Vagina (tissue), 2 donors: ENCODE measurements around the gene EXD2. TPM values are rescaled to one million over a fixed set of nuclear protein-coding genes. Genes with fewer than 3 reads are reported as not detected.
"Not testable (repeated sequence)": the region's sequence is repeated elsewhere in the genome, so short reads cannot be mapped to it uniquely, and the experiment has no call there.

ENCODE experiments used
- DNase-seq, 2 donors: peaks; one replicate each; pipeline ENCODE4 v3.0.0-alpha.2; 2017; ENCODE audit errors: extremely low spot score in 2 of 2
- H3K27ac ChIP-seq: fragments of 200-600 bp; sonication (generic); one replicate; pipeline ENCODE4 v1.5.1; 2019
- H3K27me3 ChIP-seq: fragments of 200-600 bp; sonication (generic); one replicate; pipeline ENCODE4 v1.5.1; 2019
- H3K36me3 ChIP-seq, 2 donors: fragments of 200-600 bp; sonication (generic); one replicate each; pipeline ENCODE4 v1.5.1; 2017 to 2019
- H3K4me1 ChIP-seq: fragments of 200-600 bp; sonication (generic); one replicate; pipeline ENCODE4 v1.5.1; 2019
- H3K4me3 ChIP-seq, 2 donors: fragments of 200-600 bp; sonication (generic); 1 replicate in 1 of 2; 2 replicates in 1 of 2; pipeline ENCODE4 v1.5.1; 2016 to 2019
- H3K9me3 ChIP-seq: fragments of 200-600 bp; sonication (generic); one replicate; pipeline ENCODE4 v1.5.1; 2019
- POLR2A ChIP-seq, 2 donors: fragments of 450-650 bp; IDR thresholded peaks; one replicate each; pipeline ENCODE4 v1.6.1; 2017; ENCODE audit warnings: antibody characterized with exemption in 2 of 2, mild to moderate bottlenecking in 2 of 2, moderate library complexity in 2 of 2
- POLR2AphosphoS5 ChIP-seq, 2 donors: sonication (generic); formaldehyde crosslinking; IDR thresholded peaks; one replicate each; pipeline ENCODE4 v1.9.0; 2017; ENCODE audit warnings: antibody characterized with exemption in 2 of 2, mild to moderate bottlenecking in 2 of 2, low read depth in 1 of 2; ENCODE audit not compliant: insufficient read depth in 1 of 2
- intact Hi-C: fragments of 100-400 bp; cut with DNase I; formaldehyde crosslinking; loops from one replicate; pipeline ENCODE4 v1.15.1; 2023
- total RNA-seq: library from RNA; depleted of rRNA; stranded (reverse); fragments of >200 nt; gene quantifications from one replicate; pipeline ENCODE4 v1.2.3, GENCODE V29; 2016
- TF ChIP-seq, protein P1 (sequence below), 3 experiments: fragments of 450-650 bp in 2 of 3; fragments of 200-600 bp in 1 of 3; sonication (generic) in 1 of 3; IDR thresholded peaks; one replicate each; pipeline ENCODE4 v1.5.1; 2017 to 2019; ENCODE audit warnings: antibody characterized with exemption in 3 of 3, mild to moderate bottlenecking in 2 of 3, moderate library complexity in 2 of 3

The EXD2 gene
- total RNA-seq, 1 donor from 2014 or later, result 14.5 TPM

DNA sequence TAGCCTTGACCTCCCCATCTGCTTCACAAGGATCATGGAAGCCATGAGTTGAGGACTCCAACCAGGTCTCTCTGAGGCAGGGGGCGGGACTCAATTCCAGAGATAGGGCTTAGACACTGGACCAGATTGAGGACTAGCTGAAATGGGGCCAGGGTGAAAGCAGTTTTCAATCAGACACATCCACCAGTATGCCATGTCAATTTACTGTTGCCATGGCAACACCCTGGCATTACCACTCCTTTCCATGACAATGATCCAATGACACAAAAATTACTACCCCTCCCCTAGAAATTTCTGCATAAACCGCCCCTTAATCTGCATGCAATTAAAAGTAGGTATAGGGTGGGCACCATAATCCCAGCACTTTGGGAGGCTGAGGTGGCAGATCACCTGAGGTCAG is 19.7 kb upstream of the EXD2 start:
- no peaks in the 10 kb centered on the region for H3K4me1 ChIP-seq
- intact Hi-C loops, result no loop called here
- no peaks in the 10 kb centered on the region for H3K36me3 ChIP-seq
- H3K27me3 ChIP-seq, result no peaks in the 10 kb centered on the region
- no peak overlapping the region for H3K27ac ChIP-seq
- H3K4me3 ChIP-seq, result no peak overlapping the region
- no peaks in the 10 kb centered on the region for H3K9me3 ChIP-seq
- TF ChIP-seq, protein P1, sequence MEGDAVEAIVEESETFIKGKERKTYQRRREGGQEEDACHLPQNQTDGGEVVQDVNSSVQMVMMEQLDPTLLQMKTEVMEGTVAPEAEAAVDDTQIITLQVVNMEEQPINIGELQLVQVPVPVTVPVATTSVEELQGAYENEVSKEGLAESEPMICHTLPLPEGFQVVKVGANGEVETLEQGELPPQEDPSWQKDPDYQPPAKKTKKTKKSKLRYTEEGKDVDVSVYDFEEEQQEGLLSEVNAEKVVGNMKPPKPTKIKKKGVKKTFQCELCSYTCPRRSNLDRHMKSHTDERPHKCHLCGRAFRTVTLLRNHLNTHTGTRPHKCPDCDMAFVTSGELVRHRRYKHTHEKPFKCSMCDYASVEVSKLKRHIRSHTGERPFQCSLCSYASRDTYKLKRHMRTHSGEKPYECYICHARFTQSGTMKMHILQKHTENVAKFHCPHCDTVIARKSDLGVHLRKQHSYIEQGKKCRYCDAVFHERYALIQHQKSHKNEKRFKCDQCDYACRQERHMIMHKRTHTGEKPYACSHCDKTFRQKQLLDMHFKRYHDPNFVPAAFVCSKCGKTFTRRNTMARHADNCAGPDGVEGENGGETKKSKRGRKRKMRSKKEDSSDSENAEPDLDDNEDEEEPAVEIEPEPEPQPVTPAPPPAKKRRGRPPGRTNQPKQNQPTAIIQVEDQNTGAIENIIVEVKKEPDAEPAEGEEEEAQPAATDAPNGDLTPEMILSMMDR (IDR thresholded peaks at IDR 0.05), result no peak
- TF ChIP-seq POLR2A (IDR thresholded peaks at IDR 0.05) (no peak), POLR2AphosphoS5 (IDR thresholded peaks at IDR 0.05; ENCODE audit: insufficient read depth in 1 of 2, low read depth in 1 of 2) (no peak)
- no peak for DNase-seq

DNA sequence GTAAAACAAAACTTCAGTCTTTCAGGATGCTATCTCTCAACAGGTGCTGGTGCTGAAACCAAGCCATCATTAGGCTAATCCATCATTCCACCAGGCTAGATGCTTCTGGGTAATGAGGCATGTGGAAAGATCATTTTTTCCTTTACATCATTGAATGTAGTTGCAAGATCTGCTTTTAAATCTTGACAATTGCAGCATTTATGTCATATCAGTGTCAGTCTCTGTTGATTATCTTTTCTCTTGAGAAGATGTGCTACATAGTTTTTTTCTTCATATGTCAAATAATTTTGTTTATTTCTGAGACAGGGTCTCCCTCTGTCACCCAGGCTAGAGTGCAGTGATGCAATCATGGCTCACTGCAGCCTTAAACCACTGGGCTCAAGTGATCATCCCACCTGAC is 16.2 kb upstream of the EXD2 start:
- Histone ChIP-seq H3K27ac (no peak overlapping the region), H3K36me3 (no peaks in the 10 kb centered on the region), H3K9me3 (no peaks in the 10 kb centered on the region), H3K4me3 (no peak overlapping the region), H3K4me1 (no peaks in the 10 kb centered on the region), H3K27me3 (no peaks in the 10 kb centered on the region)
- no peak for DNase-seq
- intact Hi-C loops, result no loop called here
- no peak for TF ChIP-seq POLR2AphosphoS5 (IDR thresholded peaks at IDR 0.05; ENCODE audit: insufficient read depth in 1 of 2, low read depth in 1 of 2)
- TF ChIP-seq, protein P1 (IDR thresholded peaks at IDR 0.05), result no peak
- TF ChIP-seq POLR2A (IDR thresholded peaks at IDR 0.05), result no peak

DNA sequence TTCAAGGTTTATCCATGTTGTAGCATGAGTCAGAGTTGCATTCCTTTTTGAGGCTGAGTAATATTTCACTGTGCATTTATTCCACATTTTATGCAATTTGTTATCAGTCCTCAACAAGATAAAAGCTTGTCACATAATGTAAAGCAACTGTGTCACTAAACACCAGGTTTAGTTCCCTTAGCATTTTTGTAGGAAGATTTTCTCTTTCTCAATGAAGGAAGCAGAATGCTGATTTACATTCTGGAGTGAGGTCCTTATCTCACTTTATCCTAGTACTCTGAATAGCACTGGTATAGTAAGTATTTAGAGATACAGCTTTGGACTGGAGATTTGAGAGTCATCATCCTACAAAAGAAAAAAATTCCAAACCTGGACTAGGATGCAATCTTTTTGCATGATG is 9.8 kb upstream of the EXD2 start:
- no peak overlapping the region for H3K4me3 ChIP-seq
- H3K4me1 ChIP-seq, result no peaks in the 10 kb centered on the region
- TF ChIP-seq POLR2AphosphoS5 (IDR thresholded peaks at IDR 0.05; ENCODE audit: insufficient read depth in 1 of 2, low read depth in 1 of 2), result no peak
- TF ChIP-seq, protein P1 (IDR thresholded peaks at IDR 0.05), result no peak
- no peaks in the 10 kb centered on the region for H3K36me3 ChIP-seq
- H3K27ac ChIP-seq, result no peak overlapping the region
- H3K9me3 ChIP-seq, result no peaks in the 10 kb centered on the region
- intact Hi-C loops, result no loop called here
- no peaks in the 10 kb centered on the region for H3K27me3 ChIP-seq
- no peak for DNase-seq

DNA sequence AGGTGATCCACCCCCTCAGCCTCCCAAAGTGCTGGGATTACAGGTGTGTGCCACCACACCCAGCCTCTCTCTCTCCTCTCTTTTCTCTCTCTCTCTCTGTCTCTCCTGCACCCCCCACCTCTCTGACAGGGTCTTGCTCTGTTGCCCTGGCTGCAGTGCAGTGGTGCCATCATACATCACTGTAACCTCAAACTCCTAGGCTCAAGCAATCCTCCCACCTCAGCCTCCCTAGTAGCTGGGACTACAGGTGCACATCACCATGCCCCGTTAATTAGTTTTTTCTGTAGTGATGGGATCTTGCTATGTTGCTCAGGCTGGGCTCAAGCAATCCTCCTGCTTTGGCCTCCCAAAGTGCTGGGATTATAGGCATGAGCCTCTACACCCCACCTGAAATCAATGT is 8.7 kb upstream of the EXD2 start:
- intact Hi-C loops, H3K27me3 ChIP-seq, DNase-seq, H3K9me3 ChIP-seq, H3K4me1 ChIP-seq, H3K27ac ChIP-seq, H3K36me3 ChIP-seq, H3K4me3 ChIP-seq: not testable (repeated sequence)

DNA sequence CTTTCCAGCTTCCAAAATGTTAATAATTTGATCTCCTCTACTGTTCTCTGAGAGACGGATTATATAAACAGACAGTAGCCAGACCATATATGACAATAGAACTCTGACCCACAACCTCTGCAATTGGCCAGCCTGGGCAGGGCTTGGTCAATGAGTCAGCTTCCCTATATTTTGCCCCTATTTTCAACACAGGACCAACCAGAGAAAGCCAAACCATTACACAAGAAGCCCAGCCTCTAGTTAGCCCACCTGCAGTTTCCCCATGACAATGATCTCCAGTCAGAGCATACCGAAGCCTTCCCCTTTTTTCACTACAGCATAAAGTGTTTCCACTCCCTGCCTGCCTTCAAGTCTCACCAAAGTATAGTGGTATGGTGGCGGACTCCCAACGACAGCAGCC is 7.6 kb upstream of the EXD2 start:
- no peak overlapping the region for H3K27ac ChIP-seq
- H3K36me3 ChIP-seq, result no peaks in the 10 kb centered on the region
- intact Hi-C loops, result no loop called here
- H3K9me3 ChIP-seq, result no peaks in the 10 kb centered on the region
- no peaks in the 10 kb centered on the region for H3K4me1 ChIP-seq
- no peaks in the 10 kb centered on the region for H3K27me3 ChIP-seq
- TF ChIP-seq, protein P1 (IDR thresholded peaks at IDR 0.05), result no peak
- no peak for DNase-seq
- no peak overlapping the region for H3K4me3 ChIP-seq

DNA sequence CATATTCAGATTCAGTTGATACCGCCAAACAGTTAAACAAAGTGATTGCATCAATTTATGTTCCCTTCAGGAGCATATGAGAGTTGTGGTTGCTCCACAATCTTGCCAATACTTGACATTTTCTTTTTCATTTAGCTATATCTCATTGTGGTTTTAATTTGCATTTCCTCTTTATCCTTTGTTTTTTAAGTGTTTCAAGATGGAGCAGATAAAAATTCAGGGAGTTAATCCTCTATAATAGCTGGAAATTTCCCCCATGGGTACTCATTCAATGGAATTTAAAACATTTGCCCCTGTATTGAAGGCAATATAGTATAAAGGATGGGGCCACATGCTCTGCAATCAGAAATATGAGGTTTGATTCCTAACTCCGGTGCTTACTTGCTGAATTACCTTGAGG is 1.1 kb upstream of the EXD2 start:
- Histone ChIP-seq H3K27me3 (no peaks in the 10 kb centered on the region), H3K27ac (no peak overlapping the region), H3K4me3 (no peak overlapping the region), H3K36me3 (no peaks in the 10 kb centered on the region), H3K9me3 (no peaks in the 10 kb centered on the region), H3K4me1 (peaks cover 9% of the 10 kb centered on the region)
- TF ChIP-seq, protein P1 (IDR thresholded peaks at IDR 0.05), result no peak
- TF ChIP-seq POLR2A (IDR thresholded peaks at IDR 0.05) (no peak), POLR2AphosphoS5 (IDR thresholded peaks at IDR 0.05; ENCODE audit: insufficient read depth in 1 of 2, low read depth in 1 of 2) (no peak)
- intact Hi-C loops, result no loop called here
- no peak for DNase-seq
